Osteocyte (in vitro differentiated cells): ENCODE results near the gene OR11A1. TPM values are rescaled to one million over a fixed set of nuclear protein-coding genes. Genes with fewer than 3 reads are reported as not detected.

Experiments used
- DNase-seq: peaks from one replicate; pipeline ENCODE4 v3.0.0; 2021; ENCODE audit warnings: mixed read lengths; ENCODE audit not compliant: unreplicated experiment; ENCODE audit errors: extremely low spot score
- H3K27ac Mint-ChIP-seq: one replicate; pipeline ENCODE4 v1.8.0; 2021; ENCODE audit warnings: mild to moderate bottlenecking, mixed read lengths; ENCODE audit not compliant: unreplicated experiment
- H3K27me3 Mint-ChIP-seq: one replicate; pipeline ENCODE4 v1.8.0; 2021; ENCODE audit warnings: mixed read lengths; ENCODE audit not compliant: unreplicated experiment
- H3K36me3 Mint-ChIP-seq: one replicate; pipeline ENCODE4 v1.8.0; 2021; ENCODE audit warnings: mixed read lengths; ENCODE audit not compliant: unreplicated experiment
- H3K4me1 Mint-ChIP-seq: one replicate; pipeline ENCODE4 v1.8.0; 2021; ENCODE audit warnings: mixed read lengths; ENCODE audit not compliant: unreplicated experiment
- H3K4me3 Mint-ChIP-seq: one replicate; pipeline ENCODE4 v1.8.0; 2021; ENCODE audit warnings: mild to moderate bottlenecking, moderate library complexity, mixed read lengths; ENCODE audit not compliant: unreplicated experiment
- H3K9me3 Mint-ChIP-seq: one replicate; pipeline ENCODE4 v1.8.0; 2021; ENCODE audit warnings: mixed read lengths; ENCODE audit not compliant: unreplicated experiment
- total RNA-seq: library from RNA; stranded (reverse); gene quantifications from 2 replicates; pipeline ENCODE4 v1.2.1, GENCODE V29; 2021
- TF ChIP-seq, protein P1 (sequence below): fragments of 200-600 bp; sonication (generic); IDR thresholded peaks from 2 replicates; pipeline ENCODE4 v1.5.0; 2021; ENCODE audit warnings: antibody characterized with exemption, mild to moderate bottlenecking, moderate library complexity

Gene OR11A1
- total RNA-seq, 1 donor from 2014 or later = not detected

DNA sequence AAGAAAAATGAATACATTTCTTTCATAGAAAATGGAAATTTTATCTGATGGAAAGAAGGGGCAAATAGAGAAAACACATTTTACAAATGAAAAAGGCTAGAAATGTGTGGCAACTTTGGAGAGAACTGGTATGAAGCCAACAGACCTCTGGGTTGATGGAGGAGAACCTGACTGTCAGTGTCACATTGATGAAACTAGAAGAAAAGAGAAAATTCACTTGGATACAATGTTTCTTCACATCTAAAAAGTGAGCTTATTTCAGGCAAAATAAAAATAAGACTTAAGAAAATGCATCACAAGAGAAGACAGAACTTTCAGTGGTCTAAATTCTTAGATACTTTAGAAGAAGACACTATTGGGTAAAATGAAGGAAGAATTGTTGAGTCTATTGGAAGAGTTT lies 61.5 kb downstream of the OR11A1 start, which contains the start of gene OR12D2:
TSS of gene OR12D2 (plus strand) at position 301 of the 400 bp plus-strand sequence. CDS start 1,069 bp downstream, outside the sequence.
- Mint-ChIP-seq H3K9me3 (no peaks in the 10 kb centered on the region), H3K4me3 (no peak within 1 kb of the TSS), H3K27me3 (peaks cover 5% of the 10 kb centered on the region), H3K27ac (no peak within 1 kb of the TSS), H3K36me3 (no peaks in the 10 kb centered on the region), H3K4me1 (no peaks in the 10 kb centered on the region)
- TF ChIP-seq, protein P1, sequence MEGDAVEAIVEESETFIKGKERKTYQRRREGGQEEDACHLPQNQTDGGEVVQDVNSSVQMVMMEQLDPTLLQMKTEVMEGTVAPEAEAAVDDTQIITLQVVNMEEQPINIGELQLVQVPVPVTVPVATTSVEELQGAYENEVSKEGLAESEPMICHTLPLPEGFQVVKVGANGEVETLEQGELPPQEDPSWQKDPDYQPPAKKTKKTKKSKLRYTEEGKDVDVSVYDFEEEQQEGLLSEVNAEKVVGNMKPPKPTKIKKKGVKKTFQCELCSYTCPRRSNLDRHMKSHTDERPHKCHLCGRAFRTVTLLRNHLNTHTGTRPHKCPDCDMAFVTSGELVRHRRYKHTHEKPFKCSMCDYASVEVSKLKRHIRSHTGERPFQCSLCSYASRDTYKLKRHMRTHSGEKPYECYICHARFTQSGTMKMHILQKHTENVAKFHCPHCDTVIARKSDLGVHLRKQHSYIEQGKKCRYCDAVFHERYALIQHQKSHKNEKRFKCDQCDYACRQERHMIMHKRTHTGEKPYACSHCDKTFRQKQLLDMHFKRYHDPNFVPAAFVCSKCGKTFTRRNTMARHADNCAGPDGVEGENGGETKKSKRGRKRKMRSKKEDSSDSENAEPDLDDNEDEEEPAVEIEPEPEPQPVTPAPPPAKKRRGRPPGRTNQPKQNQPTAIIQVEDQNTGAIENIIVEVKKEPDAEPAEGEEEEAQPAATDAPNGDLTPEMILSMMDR = no peak
- no peak for DNase-seq

DNA sequence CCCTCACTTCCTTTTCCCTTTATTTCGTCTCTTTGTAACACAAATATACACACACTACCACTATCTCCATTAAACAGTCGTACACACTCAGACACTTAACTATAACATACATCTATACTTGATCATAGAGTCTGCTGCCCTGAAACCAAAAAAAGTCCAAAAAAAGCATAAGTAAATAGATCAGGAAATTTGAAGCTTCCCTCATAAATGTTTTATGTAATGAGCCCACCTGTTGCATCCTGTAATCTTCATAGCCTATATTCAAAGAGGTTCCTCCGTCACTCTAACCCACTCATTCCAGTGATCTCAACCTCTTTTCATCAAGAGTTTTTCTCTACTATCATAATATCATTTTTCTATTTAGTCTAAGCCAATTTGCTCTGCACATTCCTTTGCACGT lies 68.3 kb downstream of the OR11A1 start:
- TF ChIP-seq, protein P1 = no peak
- Mint-ChIP-seq H3K27ac (no peak overlapping the region), H3K9me3 (no peaks in the 10 kb centered on the region), H3K4me1 (no peaks in the 10 kb centered on the region), H3K36me3 (no peaks in the 10 kb centered on the region), H3K27me3 (no peaks in the 10 kb centered on the region), H3K4me3 (no peak overlapping the region)
- DNase-seq = no peak

DNA sequence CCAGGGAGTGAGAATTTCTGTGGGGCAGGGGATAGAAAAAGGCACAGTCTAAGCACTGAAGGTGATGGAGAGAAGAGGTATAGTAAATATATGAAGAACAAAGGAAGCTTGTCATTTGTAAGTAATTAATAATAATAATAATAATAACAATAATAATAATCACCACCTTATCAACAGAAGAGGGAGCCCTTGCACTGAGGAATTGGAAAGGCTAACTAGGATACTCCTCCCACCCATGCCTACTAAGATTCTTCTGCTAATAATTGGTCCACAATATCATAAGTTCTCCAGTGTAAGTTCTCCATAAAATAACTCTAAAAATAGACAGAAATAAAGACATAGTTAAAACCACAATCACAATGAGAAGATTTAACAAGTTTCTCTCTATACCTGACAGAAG lies 80.9 kb downstream of the OR11A1 start:
- no peaks in the 10 kb centered on the region for H3K9me3 Mint-ChIP-seq
- no peaks in the 10 kb centered on the region for H3K4me1 Mint-ChIP-seq
- DNase-seq = no peak
- TF ChIP-seq, protein P1 = peak; percentile 22
- no peaks in the 10 kb centered on the region for H3K36me3 Mint-ChIP-seq
- H3K27me3 Mint-ChIP-seq = peaks cover 3% of the 10 kb centered on the region
- H3K27ac Mint-ChIP-seq = no peak overlapping the region
- H3K4me3 Mint-ChIP-seq = no peak overlapping the region

Other genes starting within 250 kb of the OR11A1 start
- not detected in 2 replicates for gene OR14J1, start 155.4 kb downstream of the OR11A1 start, total RNA-seq
- not detected in 2 replicates for gene OR5V1, start 88.2 kb downstream of the OR11A1 start, total RNA-seq
- gene OR12D3, start 81.8 kb downstream of the OR11A1 start, total RNA-seq = not detected in 2 replicates
- not detected in 2 replicates for gene OR12D2, start 61.4 kb downstream of the OR11A1 start, total RNA-seq
- gene OR12D1, start 42.1 kb downstream of the OR11A1 start, total RNA-seq = not detected in 2 replicates
- gene OR10C1, start 17.8 kb downstream of the OR11A1 start, total RNA-seq = not detected in 2 replicates
- not detected in 2 replicates for gene OR2H1, start 84 bp upstream of the OR11A1 start, total RNA-seq
- gene MAS1L, start 30.9 kb upstream of the OR11A1 start, total RNA-seq = not detected in 2 replicates
- gene UBD, start 102.7 kb upstream of the OR11A1 start, total RNA-seq = not detected in 2 replicates
- not detected in 2 replicates for gene OR2H2, start 128.1 kb upstream of the OR11A1 start, total RNA-seq
- gene GABBR1, start 176.1 kb upstream of the OR11A1 start, total RNA-seq = 80.4 and 93.6 TPM in 2 replicates
- gene MOG, start 200.0 kb upstream of the OR11A1 start, total RNA-seq = not detected in 2 replicates
- gene ZFP57, start 224.1 kb upstream of the OR11A1 start, total RNA-seq = not detected in 2 replicates